ENCODE measurements around the gene LRRFIP1.

The LRRFIP1 gene

DNA sequence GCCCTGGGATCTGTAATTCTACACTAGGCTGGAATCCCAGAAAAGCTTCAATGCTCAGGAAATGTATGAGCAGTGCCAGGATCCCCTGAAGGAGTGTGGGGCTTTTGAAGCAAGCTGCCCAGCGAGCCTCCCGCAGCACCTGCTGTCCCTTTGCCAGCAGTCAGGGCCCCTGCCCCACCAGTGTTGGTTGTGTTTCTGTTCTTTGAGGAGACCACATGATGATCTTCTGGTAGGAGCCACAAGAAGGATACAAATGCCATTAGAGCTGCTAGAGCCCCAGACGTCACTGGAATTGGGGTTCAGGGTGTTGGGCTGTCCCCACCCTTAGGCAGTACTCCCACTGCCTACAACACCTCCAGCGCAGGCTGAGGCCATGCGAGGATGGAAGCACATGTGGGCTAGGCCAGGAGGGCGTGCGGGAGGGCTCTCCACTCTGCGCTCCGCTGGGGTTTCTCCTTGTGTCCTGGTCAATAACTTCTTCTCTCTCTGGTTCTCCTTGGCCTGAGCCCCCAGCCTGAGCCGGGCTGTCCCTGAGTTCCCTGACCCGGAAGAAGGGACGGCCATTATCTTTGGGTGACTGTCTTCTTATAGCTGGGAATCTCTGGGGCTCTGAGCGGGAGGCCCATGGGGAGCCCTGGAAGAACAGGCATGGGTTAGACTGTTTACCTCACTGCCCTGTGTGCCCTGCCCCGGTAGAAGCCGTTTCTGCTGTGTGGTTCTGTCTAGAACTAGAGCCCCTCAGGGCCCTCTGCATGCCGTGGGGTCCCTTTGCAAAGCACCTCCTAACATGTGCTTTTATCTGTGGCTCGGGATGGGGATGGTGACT lies 73.9 kb downstream of the LRRFIP1 start:
- DNase-seq, result no peak

GRCh38 chr2:237701859-237702390 lies 74.5 kb downstream of the LRRFIP1 start:
- no peak for DNase-seq

GRCh38 chr2:237702441-237703391 lies 75.3 kb downstream of the LRRFIP1 start:
- DNase-seq, result peak in 2 of 58 donors; percentile 15 to 45

- no peak for DNase-seq
These were observed 77.4 kb downstream of the LRRFIP1 start for GRCh38 chr2:237704501-237705434.

DNA sequence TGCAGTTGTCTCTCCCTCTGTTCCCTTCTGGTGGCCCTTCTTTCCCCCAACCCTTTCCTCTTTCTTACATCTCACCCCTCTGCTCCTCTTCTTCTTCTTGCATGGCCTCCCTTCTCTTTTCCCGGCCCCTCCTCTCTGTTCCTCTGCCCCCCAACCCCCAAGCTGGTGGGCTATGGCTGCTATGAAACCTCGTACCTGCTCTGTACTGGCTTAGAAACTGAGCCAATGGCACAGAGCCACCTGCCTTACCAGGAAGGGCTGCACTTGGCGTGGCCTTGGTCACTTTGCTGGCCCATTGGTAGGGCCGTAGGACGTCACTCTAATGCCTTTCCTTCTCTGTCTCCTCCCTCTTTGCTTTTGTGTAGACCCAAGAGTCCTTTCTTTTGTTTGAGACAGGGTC lies 78.9 kb downstream of the LRRFIP1 start:
- no peak for DNase-seq

- DNase-seq, result no peak
These were observed 80.6 kb downstream of the LRRFIP1 start for GRCh38 chr2:237708065-237708398.

DNA sequence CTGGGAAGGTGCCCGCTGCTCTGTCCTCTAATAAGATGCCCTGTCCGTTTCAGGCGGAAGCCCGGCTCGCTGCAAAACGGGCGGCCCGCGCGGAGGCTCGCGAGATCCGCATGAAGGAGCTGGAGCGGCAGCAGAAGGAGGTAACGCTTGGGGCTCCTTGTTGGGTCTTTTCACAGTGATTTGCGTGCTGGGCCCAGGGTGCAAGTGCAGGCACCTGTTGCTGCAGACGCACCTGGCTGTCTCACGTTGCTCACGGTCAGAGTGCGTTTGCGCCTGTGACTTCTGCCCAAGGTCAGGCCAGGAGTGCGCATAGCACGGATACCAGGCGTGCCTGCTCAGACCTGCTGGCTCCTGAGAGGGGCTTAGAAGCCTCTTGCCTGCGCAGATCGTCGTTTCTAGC lies 81.1 kb downstream of the LRRFIP1 start:
- DNase-seq, result no peak

DNA sequence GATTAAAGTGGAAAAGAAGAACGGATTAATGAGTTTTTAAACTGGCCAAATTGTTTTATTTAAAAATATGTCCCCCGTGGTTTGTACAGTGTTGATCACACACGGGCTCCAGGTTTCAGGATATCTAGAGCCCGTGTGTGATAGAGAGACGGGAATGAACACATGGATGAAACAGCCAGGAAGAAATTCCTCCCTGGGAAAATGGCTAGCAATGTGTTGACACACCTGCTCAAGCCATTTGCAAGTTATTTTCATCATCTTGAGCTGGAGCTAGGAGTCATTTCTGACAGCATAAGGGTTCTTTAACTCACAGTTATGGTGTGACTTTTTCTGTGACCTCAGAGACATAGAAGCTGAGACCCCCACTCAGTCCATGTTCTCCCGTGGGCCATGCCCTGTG lies 81.6 kb downstream of the LRRFIP1 start:
- no peak for DNase-seq

GRCh38 chr2:237711458-237712150 lies 84.2 kb downstream of the LRRFIP1 start:
- no peak for DNase-seq

DNA sequence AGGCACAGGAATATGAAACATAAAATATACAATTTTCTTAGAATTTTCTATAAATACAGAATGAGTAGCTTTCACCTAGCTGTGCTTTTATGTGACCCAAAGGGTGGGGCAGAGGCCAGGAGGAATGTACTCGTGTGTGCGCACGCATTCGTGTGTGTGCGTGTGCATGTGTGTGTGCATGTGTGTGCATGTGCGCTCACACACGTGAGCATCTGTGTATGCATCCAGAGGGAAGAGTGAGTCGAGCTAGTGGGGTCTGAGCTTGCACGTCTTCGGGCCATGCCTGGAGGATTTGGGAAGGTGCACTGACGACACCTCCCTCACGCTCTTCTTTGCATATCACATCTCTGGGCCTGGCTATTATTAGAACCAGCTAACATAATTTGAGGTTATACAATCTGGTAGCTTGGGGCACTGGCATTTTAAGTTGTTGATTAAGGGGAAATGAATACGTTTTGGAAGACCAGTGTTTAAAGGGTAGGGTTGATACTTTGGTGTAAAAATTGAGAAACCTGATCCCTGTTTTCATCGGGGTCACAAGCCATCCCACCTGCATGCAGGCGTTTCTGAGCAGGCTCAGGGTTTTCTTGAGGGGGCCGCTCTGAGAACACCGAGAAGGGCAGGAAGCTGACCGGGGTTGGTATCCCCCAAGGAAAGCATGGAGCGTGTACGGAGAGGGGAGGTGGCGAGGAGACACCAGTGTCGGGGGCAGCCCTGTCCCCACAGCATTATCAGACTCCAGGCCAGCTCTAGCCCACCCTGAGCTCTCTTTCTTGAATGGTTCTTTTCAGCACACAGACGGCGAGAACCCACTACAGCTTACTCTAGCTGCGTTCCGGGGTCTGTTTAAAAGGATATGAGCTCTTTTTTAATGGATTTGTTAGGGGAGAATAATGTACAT lies 85.3 kb downstream of the LRRFIP1 start:
- DNase-seq, result no peak

DNA sequence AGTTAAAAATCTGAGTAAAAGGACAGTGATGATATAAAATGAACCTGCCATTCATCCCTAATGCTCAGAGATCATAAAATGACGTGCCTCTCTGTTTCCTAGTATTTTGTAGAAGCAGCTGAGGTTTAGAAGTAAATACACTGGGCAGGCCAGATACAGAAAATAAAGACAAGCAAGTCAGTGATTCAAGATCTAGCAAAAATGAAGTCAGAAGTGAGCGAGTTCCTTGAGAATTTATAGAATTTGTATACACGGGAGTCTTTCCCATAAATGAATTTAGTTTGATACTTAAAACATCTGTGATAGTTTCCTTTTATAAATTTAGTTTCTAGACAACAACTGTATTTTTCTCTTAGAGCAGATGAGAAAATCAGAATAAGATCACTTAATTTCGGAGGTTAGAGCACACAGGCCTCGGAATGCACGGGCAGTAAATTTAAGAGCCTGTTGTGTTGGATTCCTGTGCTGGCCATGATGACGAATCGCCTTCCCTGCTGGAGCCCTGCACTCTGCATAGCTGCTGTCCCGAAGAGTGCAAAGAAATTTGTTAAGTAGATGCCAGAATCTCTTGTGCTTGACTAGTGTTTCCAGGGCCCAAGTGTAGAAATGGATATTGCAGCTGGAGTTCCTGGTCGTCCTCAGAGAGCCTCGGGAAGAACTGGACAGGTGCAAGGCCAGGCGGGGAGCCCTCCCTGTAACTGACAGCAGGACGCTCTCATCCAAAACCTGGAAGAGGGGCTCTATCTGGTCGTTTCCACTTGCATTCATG lies 87.5 kb downstream of the LRRFIP1 start:
- peak in 1 of 58 donors; percentile 24 for DNase-seq

- DNase-seq, result peak in 2 of 58 donors; percentile 28 to 40
These were observed 88.1 kb downstream of the LRRFIP1 start for GRCh38 chr2:237715459-237715947.

- no peak for DNase-seq
These were observed 88.6 kb downstream of the LRRFIP1 start for GRCh38 chr2:237716011-237716410.

DNA sequence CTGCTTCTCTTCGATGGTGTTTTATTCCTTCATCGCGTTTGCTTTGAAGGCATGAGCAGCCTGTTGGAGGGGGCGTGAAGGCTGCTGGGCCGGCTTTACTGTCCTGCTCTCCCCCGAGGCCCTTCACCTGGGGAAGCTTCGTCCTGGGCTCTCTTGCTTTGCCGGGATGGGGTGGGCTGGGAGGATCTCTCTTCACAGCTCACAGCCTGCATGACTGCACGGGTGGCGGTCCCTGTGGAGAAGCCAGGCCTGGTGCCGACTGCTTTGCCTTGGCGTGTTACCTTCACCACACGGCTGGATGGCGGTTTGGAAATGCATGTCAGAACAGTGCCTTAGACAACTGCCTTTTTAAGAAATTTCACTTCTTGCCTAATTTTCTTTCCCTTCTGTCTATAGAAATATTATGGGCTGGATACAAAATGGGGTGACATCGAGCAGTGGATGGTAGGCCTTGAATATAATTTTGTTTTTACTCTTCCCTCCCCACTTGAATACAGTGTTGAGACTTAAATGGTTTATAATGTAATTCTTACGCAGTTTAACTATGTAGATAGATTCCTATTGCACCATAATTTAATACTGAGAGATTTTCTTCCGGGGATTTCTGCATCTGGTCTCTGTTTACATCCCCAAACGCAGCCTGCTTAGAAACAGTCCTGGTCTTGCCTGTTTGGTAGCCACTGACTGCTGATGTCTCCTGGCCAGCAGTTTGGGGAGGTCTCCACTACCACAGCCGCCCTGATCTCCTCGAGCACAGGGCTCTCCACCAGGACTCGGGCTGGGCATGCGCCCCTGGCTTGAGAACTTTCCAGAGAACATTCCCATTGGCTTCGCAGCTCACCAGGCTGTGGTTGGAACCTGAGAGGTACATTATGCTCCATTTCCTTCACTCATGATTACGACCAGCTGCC lies 90.2 kb downstream of the LRRFIP1 start:
- DNase-seq, result no peak

DNA sequence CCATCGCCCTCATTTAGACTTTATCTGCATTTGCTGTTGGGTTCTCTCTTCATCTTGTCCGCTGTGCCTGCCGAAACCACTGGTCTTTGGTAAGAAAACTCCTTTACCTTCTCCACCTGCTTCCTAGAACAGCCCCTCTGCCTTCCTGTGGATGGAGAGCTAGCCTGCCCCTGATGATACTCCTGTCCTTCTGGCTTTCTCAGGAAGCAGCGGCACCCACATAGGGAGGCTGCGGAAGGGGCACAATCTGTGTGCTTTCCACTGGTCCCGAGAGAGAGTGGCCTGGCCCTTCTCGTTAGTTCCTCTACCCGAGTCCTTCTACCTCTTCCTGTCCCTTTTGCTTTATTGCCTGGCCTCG lies 90.9 kb downstream of the LRRFIP1 start:
- no peak for DNase-seq

DNA sequence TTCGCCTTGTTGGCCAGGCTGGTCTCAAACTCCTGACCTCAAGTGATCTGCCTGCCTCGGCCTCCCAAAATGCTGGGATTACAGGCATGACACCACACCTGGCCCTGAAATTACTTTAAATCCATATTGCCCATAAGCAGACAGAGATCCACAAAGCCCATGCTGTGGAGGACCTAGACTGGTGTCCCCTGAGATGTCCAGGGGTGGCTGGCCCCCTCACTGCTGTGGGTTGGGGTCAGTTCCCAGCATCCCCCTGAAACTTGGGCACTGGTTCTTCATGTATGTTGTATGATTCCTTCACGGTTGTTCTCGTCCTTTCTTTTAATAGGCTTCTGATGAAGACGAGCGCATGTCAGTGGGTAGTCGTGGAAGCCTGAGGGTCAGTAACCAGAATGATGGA lies 93.1 kb downstream of the LRRFIP1 start:
- DNase-seq, result no peak

DNA sequence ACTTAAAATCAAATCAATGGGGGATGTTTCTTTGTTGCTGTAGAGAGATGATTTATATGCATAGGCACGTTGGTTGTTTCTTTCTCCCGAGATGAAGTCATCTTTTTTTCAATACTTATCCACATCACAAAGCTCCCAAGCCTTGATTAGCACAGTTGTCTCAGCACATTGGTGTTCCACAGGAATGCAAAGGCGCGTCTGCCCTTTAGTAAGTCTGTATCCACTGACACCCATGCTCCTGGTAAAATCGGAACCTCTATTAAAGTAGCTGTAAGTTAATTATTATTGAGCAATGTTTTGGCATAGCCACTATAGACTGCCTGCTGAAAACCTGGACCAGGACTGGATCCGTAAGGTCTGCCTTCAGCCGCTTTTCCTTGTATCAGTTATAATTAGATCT lies 93.6 kb downstream of the LRRFIP1 start:
- DNase-seq, result no peak
